Lower leg skin (tissue), 3 donors: ENCODE measurements around the gene MRPS7.

Source experiments
- POLR2A ChIP-seq, 2 donors: fragments of 450-650 bp; IDR thresholded peaks; one replicate each; pipeline ENCODE4 v1.6.1; 2016 to 2017; ENCODE audit warnings: antibody characterized with exemption in 2 of 2, mild to moderate bottlenecking in 1 of 2, moderate library complexity in 1 of 2
- TF ChIP-seq, protein P1 (sequence below), 3 donors: fragments of 450-650 bp; IDR thresholded peaks; one replicate each; pipeline ENCODE4 v1.5.1; 2016; ENCODE audit warnings: antibody characterized with exemption in 3 of 3, mild to moderate bottlenecking in 3 of 3, moderate library complexity in 2 of 3

DNA sequence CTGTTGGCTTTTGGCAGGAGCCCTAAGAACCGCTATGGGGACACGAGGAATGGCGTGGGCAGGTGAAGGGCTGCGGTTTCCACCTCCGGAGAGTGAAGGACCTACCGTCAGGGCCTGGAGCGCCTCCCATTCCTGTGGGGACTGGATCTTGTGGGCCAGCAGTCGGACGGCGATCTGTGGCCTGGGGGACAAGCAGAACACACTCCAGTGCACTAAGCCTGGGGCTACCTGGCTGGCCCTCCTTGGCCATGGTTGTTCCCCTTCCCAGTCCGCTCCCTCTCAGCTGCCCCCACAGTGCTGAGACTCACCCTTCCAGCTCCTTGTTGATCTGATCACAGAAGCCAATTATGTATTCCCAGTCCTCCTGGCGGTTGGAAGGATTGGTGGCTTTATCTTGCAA is 15.3 kb upstream of the MRPS7 start:
- TF ChIP-seq, protein P1, sequence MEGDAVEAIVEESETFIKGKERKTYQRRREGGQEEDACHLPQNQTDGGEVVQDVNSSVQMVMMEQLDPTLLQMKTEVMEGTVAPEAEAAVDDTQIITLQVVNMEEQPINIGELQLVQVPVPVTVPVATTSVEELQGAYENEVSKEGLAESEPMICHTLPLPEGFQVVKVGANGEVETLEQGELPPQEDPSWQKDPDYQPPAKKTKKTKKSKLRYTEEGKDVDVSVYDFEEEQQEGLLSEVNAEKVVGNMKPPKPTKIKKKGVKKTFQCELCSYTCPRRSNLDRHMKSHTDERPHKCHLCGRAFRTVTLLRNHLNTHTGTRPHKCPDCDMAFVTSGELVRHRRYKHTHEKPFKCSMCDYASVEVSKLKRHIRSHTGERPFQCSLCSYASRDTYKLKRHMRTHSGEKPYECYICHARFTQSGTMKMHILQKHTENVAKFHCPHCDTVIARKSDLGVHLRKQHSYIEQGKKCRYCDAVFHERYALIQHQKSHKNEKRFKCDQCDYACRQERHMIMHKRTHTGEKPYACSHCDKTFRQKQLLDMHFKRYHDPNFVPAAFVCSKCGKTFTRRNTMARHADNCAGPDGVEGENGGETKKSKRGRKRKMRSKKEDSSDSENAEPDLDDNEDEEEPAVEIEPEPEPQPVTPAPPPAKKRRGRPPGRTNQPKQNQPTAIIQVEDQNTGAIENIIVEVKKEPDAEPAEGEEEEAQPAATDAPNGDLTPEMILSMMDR (IDR thresholded peaks at IDR 0.05) = no peak
- no peak for TF ChIP-seq POLR2A (IDR thresholded peaks at IDR 0.05)
